ENCODE results near the gene IPO8.

The IPO8 gene

DNA sequence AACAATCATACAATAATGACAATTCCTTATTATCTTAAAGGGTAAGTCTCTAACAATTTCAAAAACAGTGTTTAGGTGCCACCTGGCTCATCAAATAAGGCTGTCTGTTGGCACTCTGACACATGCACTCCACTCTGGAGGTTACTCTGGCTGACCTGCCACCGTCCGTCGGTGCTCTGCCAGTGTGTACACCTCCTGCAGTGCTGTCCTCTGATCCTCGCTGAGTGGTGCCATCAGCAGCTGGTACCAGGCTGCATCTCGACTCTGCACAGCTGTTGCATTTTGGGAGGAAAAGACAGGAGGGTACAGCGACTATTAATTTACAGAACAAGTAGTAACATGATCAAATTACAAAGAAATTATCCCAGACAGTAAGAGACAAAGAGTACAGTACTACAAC is 63.9 kb downstream of the IPO8 start:
- H3K27me3 ChIP-seq = no peaks in the 10 kb centered on the region
- H3K4me3 ChIP-seq (ENCODE audit: low read depth in 1 of 2, low read length in 1 of 2) = no peak overlapping the region
- H3K27ac ChIP-seq = no peak overlapping the region
- TF ChIP-seq, protein P1, sequence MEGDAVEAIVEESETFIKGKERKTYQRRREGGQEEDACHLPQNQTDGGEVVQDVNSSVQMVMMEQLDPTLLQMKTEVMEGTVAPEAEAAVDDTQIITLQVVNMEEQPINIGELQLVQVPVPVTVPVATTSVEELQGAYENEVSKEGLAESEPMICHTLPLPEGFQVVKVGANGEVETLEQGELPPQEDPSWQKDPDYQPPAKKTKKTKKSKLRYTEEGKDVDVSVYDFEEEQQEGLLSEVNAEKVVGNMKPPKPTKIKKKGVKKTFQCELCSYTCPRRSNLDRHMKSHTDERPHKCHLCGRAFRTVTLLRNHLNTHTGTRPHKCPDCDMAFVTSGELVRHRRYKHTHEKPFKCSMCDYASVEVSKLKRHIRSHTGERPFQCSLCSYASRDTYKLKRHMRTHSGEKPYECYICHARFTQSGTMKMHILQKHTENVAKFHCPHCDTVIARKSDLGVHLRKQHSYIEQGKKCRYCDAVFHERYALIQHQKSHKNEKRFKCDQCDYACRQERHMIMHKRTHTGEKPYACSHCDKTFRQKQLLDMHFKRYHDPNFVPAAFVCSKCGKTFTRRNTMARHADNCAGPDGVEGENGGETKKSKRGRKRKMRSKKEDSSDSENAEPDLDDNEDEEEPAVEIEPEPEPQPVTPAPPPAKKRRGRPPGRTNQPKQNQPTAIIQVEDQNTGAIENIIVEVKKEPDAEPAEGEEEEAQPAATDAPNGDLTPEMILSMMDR (IDR thresholded peaks at IDR 0.05) = no peak
- no peaks in the 10 kb centered on the region for H3K4me1 ChIP-seq (ENCODE audit: control insufficient read depth in 1 of 2, insufficient read depth in 1 of 2, low read depth in 1 of 2, low read length in 1 of 2)
- peaks cover 90% of the 10 kb centered on the region for H3K36me3 ChIP-seq
- H3K9me3 ChIP-seq = no peaks in the 10 kb centered on the region

DNA sequence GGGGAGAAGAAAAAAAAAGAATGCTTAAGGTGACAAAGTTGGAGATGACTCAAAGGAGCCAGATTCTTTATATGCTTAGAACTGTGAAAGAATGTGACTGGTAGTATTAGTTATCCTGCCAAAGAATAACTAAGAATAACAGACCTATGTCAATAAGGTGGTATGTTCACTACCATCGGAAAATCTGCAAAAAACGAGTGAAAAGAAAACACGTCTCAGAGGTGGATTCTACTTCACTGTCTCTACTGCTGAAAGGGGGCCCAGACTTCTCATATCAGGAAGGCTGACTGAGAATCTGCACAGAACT is 64.7 kb downstream of the IPO8 start:
- H3K27me3 ChIP-seq = no peaks in the 10 kb centered on the region
- H3K4me3 ChIP-seq (ENCODE audit: low read depth in 1 of 2, low read length in 1 of 2) = no peak overlapping the region
- peaks cover 82% of the 10 kb centered on the region for H3K36me3 ChIP-seq

DNA sequence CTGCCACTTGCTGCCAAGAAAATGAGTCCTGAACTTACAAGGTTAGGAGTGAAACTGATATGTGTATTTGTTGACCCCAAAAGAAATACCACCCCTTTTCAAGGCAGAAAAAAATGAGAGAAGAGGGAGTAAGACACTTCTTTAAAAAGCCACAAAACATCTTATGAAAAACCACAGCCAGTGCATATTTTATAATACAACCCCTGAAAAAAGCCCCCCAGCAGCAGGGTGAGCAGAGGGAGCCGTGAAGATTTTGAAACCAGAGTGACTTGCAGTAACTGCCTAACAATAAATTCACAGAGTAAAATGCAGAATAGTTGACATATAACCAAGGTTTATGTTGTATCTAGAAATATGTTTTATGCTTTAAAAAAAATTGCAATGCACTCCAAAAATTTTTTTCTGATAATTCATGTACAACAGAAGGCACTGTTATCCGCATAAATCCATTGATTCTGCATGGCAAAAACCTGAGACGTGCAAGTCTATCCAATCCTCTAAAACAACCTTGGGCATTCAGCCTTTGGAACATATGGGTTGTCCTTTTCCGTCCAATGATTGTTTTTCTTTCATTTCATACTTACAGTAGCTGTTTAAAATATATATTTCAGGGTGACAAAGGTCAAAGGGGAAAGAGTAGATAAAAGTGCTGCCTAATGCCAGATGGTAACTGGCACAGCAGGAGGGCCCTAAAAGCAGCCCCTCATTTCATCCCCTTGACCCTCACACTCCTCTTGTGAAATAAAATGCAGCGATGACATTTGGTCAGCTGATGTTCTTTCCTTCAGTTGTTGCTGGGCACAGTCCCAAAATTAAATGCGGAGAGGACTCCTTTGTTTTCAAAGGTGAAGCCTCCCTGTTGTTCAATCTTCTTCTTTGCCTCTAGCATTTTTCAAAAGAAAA is 65.3 kb downstream of the IPO8 start:
- TF ChIP-seq, protein P1 (IDR thresholded peaks at IDR 0.05) = no peak
- Histone ChIP-seq H3K36me3 (peaks cover 76% of the 10 kb centered on the region), H3K27ac (no peak overlapping the region), H3K9me3 (no peaks in the 10 kb centered on the region), H3K4me1 (ENCODE audit: control insufficient read depth in 1 of 2, insufficient read depth in 1 of 2, low read depth in 1 of 2, low read length in 1 of 2) (no peaks in the 10 kb centered on the region), H3K4me3 (ENCODE audit: low read depth in 1 of 2, low read length in 1 of 2) (no peak overlapping the region), H3K27me3 (no peaks in the 10 kb centered on the region)

More for the DNA sequence above, 64.7 kb downstream of the IPO8 start:
- Histone ChIP-seq H3K27ac (no peak overlapping the region), H3K4me1 (ENCODE audit: control insufficient read depth in 1 of 2, insufficient read depth in 1 of 2, low read depth in 1 of 2, low read length in 1 of 2) (no peaks in the 10 kb centered on the region), H3K9me3 (no peaks in the 10 kb centered on the region)
- TF ChIP-seq, protein P1 (IDR thresholded peaks at IDR 0.05) = no peak

DNA sequence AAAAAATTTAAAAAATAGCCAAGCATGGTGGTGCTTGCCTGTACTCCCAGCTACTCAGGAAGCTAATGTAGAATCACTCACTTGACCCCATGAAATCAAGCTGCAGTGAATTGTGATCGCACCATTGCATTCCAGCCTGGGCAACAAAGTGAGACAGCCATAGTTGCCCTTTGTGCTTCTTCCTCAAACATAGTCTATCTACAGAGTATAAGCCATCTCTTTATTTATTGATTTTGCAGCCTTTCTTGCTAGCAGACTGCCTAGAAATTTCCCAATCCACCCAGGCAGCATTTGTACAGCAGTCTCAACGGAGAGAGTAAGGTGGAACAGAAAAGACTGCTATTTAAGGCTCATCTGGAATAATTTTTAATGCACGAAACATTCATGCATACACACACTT is 68.8 kb downstream of the IPO8 start:
- TF ChIP-seq, protein P1 (IDR thresholded peaks at IDR 0.05) = no peak
- H3K27me3 ChIP-seq = no peaks in the 10 kb centered on the region
- H3K27ac ChIP-seq = no peak overlapping the region
- no peak overlapping the region for H3K4me3 ChIP-seq (ENCODE audit: low read depth in 1 of 2, low read length in 1 of 2)
- H3K9me3 ChIP-seq = no peaks in the 10 kb centered on the region
- H3K36me3 ChIP-seq = peaks cover 43% of the 10 kb centered on the region
- no peaks in the 10 kb centered on the region for H3K4me1 ChIP-seq (ENCODE audit: control insufficient read depth in 1 of 2, insufficient read depth in 1 of 2, low read depth in 1 of 2, low read length in 1 of 2)

DNA sequence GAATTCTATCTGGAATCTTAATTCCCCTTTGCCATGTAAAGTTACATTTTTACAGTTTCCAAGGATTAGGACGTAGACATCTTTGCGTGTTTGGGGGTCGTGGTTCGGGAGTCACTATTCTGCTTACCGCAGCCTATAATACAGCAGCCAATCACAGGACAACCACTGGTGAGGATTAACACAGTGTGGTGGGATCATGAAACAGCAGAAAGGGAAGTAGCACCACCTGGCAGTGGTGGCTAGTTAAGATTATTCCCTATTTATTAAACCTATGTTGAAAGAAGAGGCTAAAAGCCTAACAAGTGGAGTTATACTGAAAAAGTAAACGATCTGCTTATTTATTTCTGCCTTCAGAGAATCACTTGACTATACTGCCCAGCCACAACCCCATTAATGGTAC is 71.7 kb downstream of the IPO8 start:
- Histone ChIP-seq H3K4me1 (ENCODE audit: control insufficient read depth in 1 of 2, insufficient read depth in 1 of 2, low read depth in 1 of 2, low read length in 1 of 2) (no peaks in the 10 kb centered on the region), H3K4me3 (ENCODE audit: low read depth in 1 of 2, low read length in 1 of 2) (no peak overlapping the region), H3K27ac (no peak overlapping the region), H3K27me3 (no peaks in the 10 kb centered on the region), H3K36me3 (peaks cover 15% of the 10 kb centered on the region), H3K9me3 (no peaks in the 10 kb centered on the region)
- TF ChIP-seq, protein P1 (IDR thresholded peaks at IDR 0.05) = no peak

All from neutrophil (primary cell).